Thyroid gland (tissue), 4 donors: ENCODE measurements around the gene ANKRD34B. TPM values are rescaled to one million over a fixed set of nuclear protein-coding genes. Genes with fewer than 3 reads are reported as not detected.

Experiments used
- DNase-seq, 2 donors: peaks; one replicate each; pipeline ENCODE4 v3.0.0-alpha.2; 2019
- H3K27ac ChIP-seq, 3 donors: fragments of 200-600 bp; sonication (generic); 1 replicate in 2 of 3; 2 replicates in 1 of 3; pipeline ENCODE4 v1.5.1; 2016 to 2019; ENCODE audit warnings: mild to moderate bottlenecking in 1 of 3, moderate library complexity in 1 of 3
- H3K27me3 ChIP-seq: fragments of 200-600 bp; sonication (generic); one replicate; pipeline ENCODE4 v1.5.1; 2019
- H3K36me3 ChIP-seq, 2 donors: fragments of 200-600 bp; sonication (generic); one replicate each; pipeline ENCODE4 v1.5.1; 2016 to 2019
- H3K4me1 ChIP-seq, 2 donors: fragments of 200-600 bp; sonication (generic); one replicate each; pipeline ENCODE4 v1.5.1; 2017 to 2019
- H3K4me3 ChIP-seq, 3 donors: fragments of 200-600 bp; sonication (generic); replicated peaks in 1 of 3; 1 replicate in 2 of 3; 2 replicates in 1 of 3; pipeline ENCODE4 v1.5.1; 2016; ENCODE audit warnings: mild to moderate bottlenecking in 1 of 3
- H3K9me3 ChIP-seq: fragments of 200-600 bp; sonication (generic); one replicate; pipeline ENCODE4 v1.5.1; 2017
- POLR2A ChIP-seq, 2 donors: fragments of 450-650 bp; IDR thresholded peaks; one replicate each; pipeline ENCODE4 v1.6.1; 2017; ENCODE audit warnings: antibody characterized with exemption in 2 of 2, mild to moderate bottlenecking in 2 of 2, moderate library complexity in 1 of 2
- WGBS, 2 donors: methylation state at CpG; one replicate each; pipeline ENCODE4 v1.1.5; 2017; 5-methylcytosine and 5-hydroxymethylcytosine counted together
- intact Hi-C: fragments of 100-400 bp; cut with DNase I; formaldehyde crosslinking; loops from one replicate; pipeline ENCODE4 v1.15.1; 2023
- total RNA-seq, 4 donors: library from RNA; depleted of rRNA; stranded (reverse); fragments of >200 nt; gene quantifications; one replicate each; pipeline ENCODE4 v1.2.3, GENCODE V29; 2016
- TF ChIP-seq, protein P1 (sequence below), 6 experiments: fragments of 200-600 bp in 3 of 6; fragments of 450-650 bp in 3 of 6; sonication (generic) in 3 of 6; IDR thresholded peaks; one replicate each; pipeline ENCODE4 v1.5.1; 2016 to 2019; ENCODE audit warnings: antibody characterized with exemption in 6 of 6, mild to moderate bottlenecking in 2 of 6, inconsistent platforms in 1 of 6, moderate library complexity in 1 of 6

Gene ANKRD34B
- total RNA-seq, 4 donors from 2014 or later = not detected

DNA sequence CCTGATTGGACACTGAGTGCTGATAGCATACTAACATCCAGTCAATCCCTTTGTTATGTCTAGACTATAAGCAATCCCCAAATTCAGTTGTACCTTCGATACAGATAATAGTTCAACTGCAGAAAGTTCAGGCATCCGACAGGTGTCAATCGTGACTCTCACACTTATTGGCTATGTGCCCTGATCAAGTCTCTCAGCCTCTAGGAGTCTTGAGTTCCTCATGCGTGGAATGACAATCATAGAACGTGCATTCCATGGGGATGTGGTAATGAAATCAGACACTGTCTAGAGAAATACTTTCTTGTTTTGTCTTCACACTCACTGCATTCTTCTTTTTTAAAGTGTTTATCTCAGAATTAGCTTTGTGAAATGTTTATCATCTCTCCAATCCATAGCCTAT is 4.8 kb downstream of the ANKRD34B start:
- intact Hi-C loops = no loop called here
- DNase-seq = no peak
- WGBS, 2 donors = 64 to 71% methylated on average over 5 of the region's 5 CpGs

DNA sequence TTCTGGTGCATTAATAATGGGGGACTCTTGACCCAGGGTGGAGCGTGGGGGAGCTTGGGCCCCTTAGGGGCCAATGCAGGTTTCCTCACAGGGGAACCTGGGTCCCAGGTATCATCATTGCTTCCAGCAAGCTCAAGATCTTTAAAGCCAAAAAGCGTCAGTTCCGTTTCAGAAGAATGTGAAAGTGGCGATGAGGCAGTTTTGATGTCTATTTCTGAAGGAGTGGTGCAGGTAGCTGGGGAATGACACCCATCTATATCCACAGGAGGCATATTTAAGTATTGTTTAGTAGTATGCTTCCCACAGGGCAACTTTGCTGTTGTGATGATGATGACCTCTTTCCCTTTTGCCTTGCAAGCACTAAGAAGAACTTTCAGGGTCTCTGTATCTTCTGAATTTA is 10.8 kb downstream of the ANKRD34B start:
- H3K27me3 ChIP-seq = no peaks in the 10 kb centered on the region
- no peaks in the 10 kb centered on the region for H3K4me1 ChIP-seq
- H3K27ac ChIP-seq = no peak overlapping the region
- TF ChIP-seq, protein P1, sequence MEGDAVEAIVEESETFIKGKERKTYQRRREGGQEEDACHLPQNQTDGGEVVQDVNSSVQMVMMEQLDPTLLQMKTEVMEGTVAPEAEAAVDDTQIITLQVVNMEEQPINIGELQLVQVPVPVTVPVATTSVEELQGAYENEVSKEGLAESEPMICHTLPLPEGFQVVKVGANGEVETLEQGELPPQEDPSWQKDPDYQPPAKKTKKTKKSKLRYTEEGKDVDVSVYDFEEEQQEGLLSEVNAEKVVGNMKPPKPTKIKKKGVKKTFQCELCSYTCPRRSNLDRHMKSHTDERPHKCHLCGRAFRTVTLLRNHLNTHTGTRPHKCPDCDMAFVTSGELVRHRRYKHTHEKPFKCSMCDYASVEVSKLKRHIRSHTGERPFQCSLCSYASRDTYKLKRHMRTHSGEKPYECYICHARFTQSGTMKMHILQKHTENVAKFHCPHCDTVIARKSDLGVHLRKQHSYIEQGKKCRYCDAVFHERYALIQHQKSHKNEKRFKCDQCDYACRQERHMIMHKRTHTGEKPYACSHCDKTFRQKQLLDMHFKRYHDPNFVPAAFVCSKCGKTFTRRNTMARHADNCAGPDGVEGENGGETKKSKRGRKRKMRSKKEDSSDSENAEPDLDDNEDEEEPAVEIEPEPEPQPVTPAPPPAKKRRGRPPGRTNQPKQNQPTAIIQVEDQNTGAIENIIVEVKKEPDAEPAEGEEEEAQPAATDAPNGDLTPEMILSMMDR (IDR thresholded peaks at IDR 0.05) = no peak
- TF ChIP-seq POLR2A (IDR thresholded peaks at IDR 0.05) = no peak
- DNase-seq = no peak
- 86 to 92% methylated on average over 4 of the region's 4 CpGs for WGBS, 2 donors
- H3K4me3 ChIP-seq = no peak overlapping the region
- no peaks in the 10 kb centered on the region for H3K9me3 ChIP-seq
- no peaks in the 10 kb centered on the region for H3K36me3 ChIP-seq
- intact Hi-C loops = no loop called here

More for the DNA sequence above, 4.8 kb downstream of the ANKRD34B start:
- Histone ChIP-seq H3K27me3 (peaks cover 4% of the 10 kb centered on the region), H3K4me1 (peaks cover 0 to 13% of the 10 kb centered on the region in 2 donors), H3K27ac (no peak overlapping the region), H3K9me3 (no peaks in the 10 kb centered on the region), H3K36me3 (no peaks in the 10 kb centered on the region), H3K4me3 (no peak overlapping the region)
- TF ChIP-seq, protein P1 (IDR thresholded peaks at IDR 0.05) = no peak
- TF ChIP-seq POLR2A (IDR thresholded peaks at IDR 0.05) = no peak

DNA sequence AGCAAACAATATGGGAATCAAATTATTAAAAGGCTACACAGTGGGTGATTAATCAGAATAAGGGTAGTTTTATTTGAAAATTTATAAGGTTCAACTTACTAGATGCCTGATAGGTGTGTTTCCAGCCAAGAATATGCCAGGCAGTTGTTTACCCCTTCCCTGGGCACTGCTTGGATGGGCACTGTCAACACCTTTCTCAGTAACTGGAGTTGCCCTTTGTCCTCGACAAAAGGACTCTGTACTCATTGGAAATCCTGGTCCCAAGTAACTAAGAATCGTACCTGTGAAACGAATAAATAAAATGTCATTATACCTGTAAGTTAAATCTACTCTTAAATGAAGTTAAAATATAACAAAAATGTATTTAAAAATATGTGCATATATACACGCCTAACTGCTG is 15.0 kb downstream of the ANKRD34B start:
- 86 to 88% methylated on average over 4 of the region's 4 CpGs for WGBS, 2 donors
- TF ChIP-seq POLR2A (IDR thresholded peaks at IDR 0.05) = no peak
- TF ChIP-seq, protein P1 (IDR thresholded peaks at IDR 0.05) = no peak
- no peaks in the 10 kb centered on the region for H3K36me3 ChIP-seq
- no peaks in the 10 kb centered on the region for H3K4me1 ChIP-seq
- no peaks in the 10 kb centered on the region for H3K9me3 ChIP-seq
- H3K4me3 ChIP-seq = no peak overlapping the region
- H3K27me3 ChIP-seq = no peaks in the 10 kb centered on the region
- no peak overlapping the region for H3K27ac ChIP-seq
- intact Hi-C loops = no loop called here
- no peak for DNase-seq

DNA sequence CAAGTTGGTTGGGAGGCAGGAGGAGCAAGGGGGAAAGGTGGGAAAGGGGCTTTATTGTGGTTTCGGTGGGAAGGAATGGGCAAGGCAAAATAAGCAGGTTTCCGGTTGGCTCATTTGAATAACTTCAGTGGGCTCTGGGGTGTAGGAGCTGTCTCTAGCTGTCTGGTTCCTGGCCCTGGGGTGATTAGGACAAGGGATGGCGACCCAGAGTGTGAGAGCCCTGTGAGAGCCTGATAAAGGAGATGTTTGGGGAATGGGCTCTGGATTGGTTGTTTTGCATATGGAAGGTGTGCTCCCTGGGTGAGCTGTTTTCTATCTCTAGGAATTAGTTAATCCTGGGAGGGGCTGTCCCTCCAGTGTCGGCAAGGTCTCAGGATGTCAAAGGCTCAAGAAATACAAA is 15.4 kb downstream of the ANKRD34B start:
- TF ChIP-seq, protein P1 (IDR thresholded peaks at IDR 0.05) = no peak
- TF ChIP-seq POLR2A (IDR thresholded peaks at IDR 0.05) = no peak
- Histone ChIP-seq H3K36me3 (no peaks in the 10 kb centered on the region), H3K27me3 (no peaks in the 10 kb centered on the region), H3K9me3 (no peaks in the 10 kb centered on the region), H3K4me3 (no peak overlapping the region), H3K4me1 (no peaks in the 10 kb centered on the region), H3K27ac (no peak overlapping the region)
- no peak for DNase-seq
- WGBS, 2 donors = 48 to 61% methylated on average over 4 of the region's 4 CpGs
- intact Hi-C loops = no loop called here

DNA sequence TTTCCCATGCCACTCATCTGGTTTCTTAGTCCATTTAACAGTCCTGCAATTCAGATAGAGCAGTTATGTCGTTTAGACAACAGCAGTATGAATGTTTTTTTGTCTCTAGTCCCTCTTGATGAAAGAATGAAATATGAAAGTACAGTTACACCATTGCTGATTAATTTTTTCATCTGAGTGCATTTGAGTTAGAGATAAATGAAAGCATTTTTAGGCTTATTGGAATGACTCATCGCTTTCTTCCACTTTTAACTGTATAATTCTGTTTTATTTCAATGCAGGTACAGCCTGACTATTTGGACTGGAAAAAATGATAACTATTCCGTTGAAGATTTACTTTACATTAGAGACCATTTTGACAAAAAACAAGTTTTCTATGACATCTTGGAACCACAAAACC is 28.7 kb downstream of the ANKRD34B start:
- intact Hi-C loops = no loop called here
- H3K4me1 ChIP-seq = no peaks in the 10 kb centered on the region

More for the DNA sequence above, 28.7 kb downstream of the ANKRD34B start:
- no peaks in the 10 kb centered on the region for H3K36me3 ChIP-seq
- H3K4me3 ChIP-seq = no peak overlapping the region
- H3K27me3 ChIP-seq = no peaks in the 10 kb centered on the region
- H3K27ac ChIP-seq = no peak overlapping the region
- DNase-seq = no peak
- TF ChIP-seq, protein P1 (IDR thresholded peaks at IDR 0.05) = no peak
- TF ChIP-seq POLR2A (IDR thresholded peaks at IDR 0.05) = no peak
- no peaks in the 10 kb centered on the region for H3K9me3 ChIP-seq
- WGBS, 2 donors = 77 to 85% methylated on average over 3 of the region's 3 CpGs
